ENCODE measurements around the gene ATRIP. TPM values are rescaled to one million over a fixed set of nuclear protein-coding genes. Genes with fewer than 3 reads are reported as not detected.

Gene ATRIP
- total and polyA plus RNA-seq, 4 donors: 4.0 to 7.5 (median 5.7) TPM

- Histone ChIP-seq H3K36me3 (ENCODE audit: control insufficient read depth in 1 of 2, insufficient read depth in 2 of 2, low read length in 1 of 2) (peaks cover 0 to 17% of the 10 kb centered on the region in 2 donors), H3K27me3 (ENCODE audit: control insufficient read depth in 1 of 2, insufficient read depth in 2 of 2, low read length in 1 of 2) (no peaks in the 10 kb centered on the region), H3K27ac (ENCODE audit: low read depth in 1 of 2, low read length in 2 of 2) (no peak overlapping the region), H3K4me1 (ENCODE audit: control insufficient read depth in 1 of 2, insufficient read depth in 2 of 2, low read length in 2 of 2) (no peaks in the 10 kb centered on the region), H3K4me3 (ENCODE audit: low read length in 2 of 2) (no peak overlapping the region), H3K9me3 (ENCODE audit: control insufficient read depth, low read length) (no peaks in the 10 kb centered on the region)
- peak; percentile 29 to 37 for DNase-seq
- WGBS, 2 donors: 73 to 89% methylated on average over 4 of the region's 4 CpGs
- ATAC-seq (ENCODE audit: low FRiP score): no peak
- intact Hi-C loops (cut with DNase I): no loop called here
Measured at GRCh38 chr3:48408823-48409281, 37.7 kb upstream of the ATRIP start.

- DNase-seq (peak; percentile 32 to 71), ATAC-seq (ENCODE audit: low FRiP score) (no peak)
- Histone ChIP-seq H3K4me1 (ENCODE audit: control insufficient read depth in 1 of 2, insufficient read depth in 2 of 2, low read length in 2 of 2) (no peaks in the 10 kb centered on the region), H3K9me3 (ENCODE audit: control insufficient read depth, low read length) (no peaks in the 10 kb centered on the region), H3K36me3 (ENCODE audit: control insufficient read depth in 1 of 2, insufficient read depth in 2 of 2, low read length in 1 of 2) (peaks cover 0 to 17% of the 10 kb centered on the region in 2 donors), H3K27me3 (ENCODE audit: control insufficient read depth in 1 of 2, insufficient read depth in 2 of 2, low read length in 1 of 2) (no peaks in the 10 kb centered on the region), H3K4me3 (ENCODE audit: low read length in 2 of 2) (no peak overlapping the region), H3K27ac (ENCODE audit: low read depth in 1 of 2, low read length in 2 of 2) (no peak overlapping the region)
- WGBS, 2 donors: 92 to 93% methylated on average over 28 to 31 of the region's 31 CpGs
- intact Hi-C loops (cut with DNase I): no loop called here
Measured at GRCh38 chr3:48409291-48410201, 37.0 kb upstream of the ATRIP start.

GRCh38 chr3:48410205-48411040 lies 36.1 kb upstream of the ATRIP start:
- no peak overlapping the region for H3K4me3 ChIP-seq (ENCODE audit: low read length in 2 of 2)
- H3K4me1 ChIP-seq (ENCODE audit: control insufficient read depth in 1 of 2, insufficient read depth in 2 of 2, low read length in 2 of 2): no peaks in the 10 kb centered on the region
- H3K36me3 ChIP-seq (ENCODE audit: control insufficient read depth in 1 of 2, insufficient read depth in 2 of 2, low read length in 1 of 2): peaks cover 0 to 20% of the 10 kb centered on the region in 2 donors
- no peak overlapping the region for H3K27ac ChIP-seq (ENCODE audit: low read depth in 1 of 2, low read length in 2 of 2)
- ATAC-seq (ENCODE audit: low FRiP score): no peak
- intact Hi-C loops (cut with DNase I): no loop called here
- no peaks in the 10 kb centered on the region for H3K9me3 ChIP-seq (ENCODE audit: control insufficient read depth, low read length)
- no peaks in the 10 kb centered on the region for H3K27me3 ChIP-seq (ENCODE audit: control insufficient read depth in 1 of 2, insufficient read depth in 2 of 2, low read length in 1 of 2)
- peak; percentile 34 to 61 for DNase-seq
- WGBS, 2 donors: 93% methylated on average over 16 of the region's 16 CpGs

- H3K36me3 ChIP-seq (ENCODE audit: control insufficient read depth in 1 of 2, insufficient read depth in 2 of 2, low read length in 1 of 2): peaks cover 0 to 20% of the 10 kb centered on the region in 2 donors
- DNase-seq: peak; percentile 29 to 39
- H3K9me3 ChIP-seq (ENCODE audit: control insufficient read depth, low read length): no peaks in the 10 kb centered on the region
- no peaks in the 10 kb centered on the region for H3K27me3 ChIP-seq (ENCODE audit: control insufficient read depth in 1 of 2, insufficient read depth in 2 of 2, low read length in 1 of 2)
- no peaks in the 10 kb centered on the region for H3K4me1 ChIP-seq (ENCODE audit: control insufficient read depth in 1 of 2, insufficient read depth in 2 of 2, low read length in 2 of 2)
- no peak for ATAC-seq (ENCODE audit: low FRiP score)
- 94 to 95% methylated on average over 9 of the region's 9 CpGs for WGBS, 2 donors
- H3K27ac ChIP-seq (ENCODE audit: low read depth in 1 of 2, low read length in 2 of 2): no peak overlapping the region
- H3K4me3 ChIP-seq (ENCODE audit: low read length in 2 of 2): no peak overlapping the region
- intact Hi-C loops (cut with DNase I): no loop called here
Measured at GRCh38 chr3:48411041-48411588, 35.4 kb upstream of the ATRIP start.

GRCh38 chr3:48411606-48412374 lies 34.7 kb upstream of the ATRIP start:
- Histone ChIP-seq H3K27me3 (ENCODE audit: control insufficient read depth in 1 of 2, insufficient read depth in 2 of 2, low read length in 1 of 2) (no peaks in the 10 kb centered on the region), H3K4me1 (ENCODE audit: control insufficient read depth in 1 of 2, insufficient read depth in 2 of 2, low read length in 2 of 2) (no peaks in the 10 kb centered on the region), H3K27ac (ENCODE audit: low read depth in 1 of 2, low read length in 2 of 2) (no peak overlapping the region), H3K36me3 (ENCODE audit: control insufficient read depth in 1 of 2, insufficient read depth in 2 of 2, low read length in 1 of 2) (peaks cover 0 to 22% of the 10 kb centered on the region in 2 donors), H3K4me3 (ENCODE audit: low read length in 2 of 2) (no peak overlapping the region), H3K9me3 (ENCODE audit: control insufficient read depth, low read length) (no peaks in the 10 kb centered on the region)
- WGBS, 2 donors: 90 to 92% methylated on average over 11 of the region's 11 CpGs
- peak; percentile 30 to 48 for DNase-seq
- intact Hi-C loops (cut with DNase I): no loop called here
- no peak for ATAC-seq (ENCODE audit: low FRiP score)

GRCh38 chr3:48412375-48413001 lies 34.0 kb upstream of the ATRIP start:
- H3K36me3 ChIP-seq (ENCODE audit: control insufficient read depth in 1 of 2, insufficient read depth in 2 of 2, low read length in 1 of 2): peaks cover 0 to 22% of the 10 kb centered on the region in 2 donors
- H3K4me3 ChIP-seq (ENCODE audit: low read length in 2 of 2): no peak overlapping the region
- WGBS, 2 donors: 93 to 95% methylated on average over 17 to 19 of the region's 19 CpGs
- no peaks in the 10 kb centered on the region for H3K4me1 ChIP-seq (ENCODE audit: control insufficient read depth in 1 of 2, insufficient read depth in 2 of 2, low read length in 2 of 2)
- DNase-seq (peak; percentile 34 to 77), ATAC-seq (ENCODE audit: low FRiP score) (no peak)
- H3K9me3 ChIP-seq (ENCODE audit: control insufficient read depth, low read length): no peaks in the 10 kb centered on the region
- no peak overlapping the region for H3K27ac ChIP-seq (ENCODE audit: low read depth in 1 of 2, low read length in 2 of 2)
- intact Hi-C loops (cut with DNase I): no loop called here
- H3K27me3 ChIP-seq (ENCODE audit: control insufficient read depth in 1 of 2, insufficient read depth in 2 of 2, low read length in 1 of 2): no peaks in the 10 kb centered on the region

GRCh38 chr3:48413086-48413485 lies 33.5 kb upstream of the ATRIP start:
- intact Hi-C loops (cut with DNase I): no loop called here
- Histone ChIP-seq H3K36me3 (ENCODE audit: control insufficient read depth in 1 of 2, insufficient read depth in 2 of 2, low read length in 1 of 2) (peaks cover 0 to 24% of the 10 kb centered on the region in 2 donors), H3K27ac (ENCODE audit: low read depth in 1 of 2, low read length in 2 of 2) (no peak overlapping the region), H3K4me1 (ENCODE audit: control insufficient read depth in 1 of 2, insufficient read depth in 2 of 2, low read length in 2 of 2) (no peaks in the 10 kb centered on the region), H3K4me3 (ENCODE audit: low read length in 2 of 2) (no peak overlapping the region), H3K9me3 (ENCODE audit: control insufficient read depth, low read length) (no peaks in the 10 kb centered on the region), H3K27me3 (ENCODE audit: control insufficient read depth in 1 of 2, insufficient read depth in 2 of 2, low read length in 1 of 2) (no peaks in the 10 kb centered on the region)
- DNase-seq: peak; percentile 38 to 51
- peak; percentile 37 for ATAC-seq (ENCODE audit: low FRiP score)
- WGBS, 2 donors: 33 to 36% methylated on average over 8 of the region's 8 CpGs

Data from aorta (tissue), 5 donors.